Measurements from ENCODE around the gene IL1RN. TPM values are rescaled to one million over a fixed set of nuclear protein-coding genes. Genes with fewer than 3 reads are reported as not detected.
A peak's percentile ranks its signal among the peaks of the same experiment; 100 is the strongest.

Gene IL1RN
- total and polyA plus RNA-seq, 2 of the 8 experiments (the other 6 are each of a cell fraction or from before 2014, with no cell fraction given) = not detected

GRCh38 chr2:113157118-113157896 lies 29.9 kb downstream of the IL1RN start:
- Histone ChIP-seq H3K56ac (replicated peaks; ENCODE audit: insufficient read length, low read depth, low read length) (peak overlapping the region; percentile 59), H3K4ac (replicated peaks; ENCODE audit: insufficient read length, low read depth, low read length) (no peak overlapping the region), H3K4me3 (ENCODE audit: extremely low read depth in 1 of 4, insufficient read depth in 2 of 4, low read depth in 3 of 4, low read length in 4 of 4) (peak overlapping the region; percentile 41 to 66 (median 58)), H3K79me2 (ENCODE audit: control insufficient read depth in 1 of 2, insufficient read depth in 2 of 2, low read length in 2 of 2) (no peaks in the 10 kb centered on the region), H4K5ac (ENCODE audit: insufficient read length, low read depth, low read length) (peak overlapping the region; percentile 21), H3K4me2 (ENCODE audit: insufficient read depth in 1 of 2, low read depth in 2 of 2, low read length in 2 of 2) (peak overlapping the region; percentile 69 to 98), H2AFZ (ENCODE audit: low read length) (peak overlapping the region; percentile 94; the same call in 1 of the 2 replicates), H3K4me1 (replicated peaks in 1 of 4; ENCODE audit: control insufficient read depth in 3 of 4, insufficient read depth in 4 of 4, low read length in 3 of 4) (peaks cover 1 to 10% (median 2%) of the 10 kb centered on the region in 4 experiments; a peak in 4 of 7 replicates), H3K9me3 (ENCODE audit: insufficient read depth in 2 of 2, low read depth in 1 of 2, low read length in 1 of 2) (no peaks in the 10 kb centered on the region), H3K79me1 (ENCODE audit: low read depth, low read length) (no peaks in the 10 kb centered on the region), H3K27ac (ENCODE audit: low read depth, low read length) (no peak overlapping the region), H2BK120ac (replicated peaks; ENCODE audit: low read depth, low read length) (no peak overlapping the region), H4K20me1 (replicated peaks in 1 of 2; ENCODE audit: control insufficient read depth in 1 of 2, insufficient read depth in 2 of 2, low read length in 2 of 2) (no peaks in the 10 kb centered on the region), H3K23me2 (ENCODE audit: low read depth, low read length) (peaks cover 4% of the 10 kb centered on the region; the same call in 1 of the 2 replicates), H3K23ac (ENCODE audit: insufficient read length) (no peak overlapping the region), H2BK12ac (ENCODE audit: low read depth, low read length) (no peak overlapping the region), H4K91ac (replicated peaks; ENCODE audit: insufficient read length, low read length) (peak overlapping the region; percentile 44), H3K14ac (ENCODE audit: insufficient read length) (no peak overlapping the region), H3K27me3 (replicated peaks in 1 of 4; ENCODE audit: control insufficient read depth in 3 of 4, extremely low read depth in 1 of 4, insufficient read depth in 3 of 4, low read length in 3 of 4) (peaks cover 2 to 14% (median 10%) of the 10 kb centered on the region in 4 experiments), H2BK5ac (ENCODE audit: low read depth, low read length) (no peak overlapping the region), H3K9ac (replicated peaks in 1 of 4; ENCODE audit: extremely low read depth in 1 of 4, low read depth in 3 of 4, low read length in 3 of 4) (peak overlapping the region in 1 of 4 experiments; percentile 11; a peak in 1 of 7 replicates), H2BK15ac (ENCODE audit: low read length) (no peak overlapping the region), H2BK20ac (ENCODE audit: low read length) (no peak overlapping the region), H3K18ac (ENCODE audit: extremely low read depth, low read length) (no peak overlapping the region), H3K36me3 (ENCODE audit: control insufficient read depth in 2 of 4, insufficient read depth in 4 of 4, low read length in 3 of 4) (no peaks in the 10 kb centered on the region), H4K8ac (ENCODE audit: extremely low read depth, insufficient read depth, low read length) (no peak overlapping the region; the same call in 1 of the 2 replicates), H2AK5ac (ENCODE audit: low read depth, low read length) (no peak overlapping the region)
- DNase-seq (ENCODE audit: low read depth in 1 of 2, low spot score in 2 of 2) = peak in 1 of 2 experiments; percentile 64
- WGBS, 2 experiments (ENCODE audit: extremely low coverage in 1 of 2, insufficient coverage in 1 of 2, insufficient read length in 1 of 2, insufficient replicate concordance in 2 of 2, low coverage in 1 of 2, low lambda C conversion rate in 2 of 2, missing lambda C conversion rate in 1 of 2) = 2% methylated on average over 59 of the region's 92 CpGs; no CpG with 5 or more reads in 1 of the 2 experiments
- POLR2A ChIA-PET (ENCODE audit: partially characterized antibody) = interaction anchor here (0.8 to 2.0 kb wide), 3 partner anchors 8 to 41 kb away, joined by 3 to 7 read pairs (median 6); no protein-coding TSS in a partner anchor
- CTCF ChIA-PET (ENCODE audit: partially characterized antibody) = interaction anchor here (0.8 to 5.2 kb wide), 11 partner anchors 13 to 198 kb away, joined by 3 to 68 read pairs (median 4); partner anchors contain the start of gene PSD4
- FAIRE-seq = no peak
- TF ChIP-seq ATF3 (IDR thresholded peaks at IDR 0.05; ENCODE audit: insufficient read depth, low read depth, low read length) = no peak
- TF ChIP-seq TBP (IDR thresholded peaks at IDR 0.05; ENCODE audit: low read depth, low read length) = no peak
- TF ChIP-seq SP1 (IDR thresholded peaks at IDR 0.05; ENCODE audit: low read depth, low read length) = no peak
- no peak for TF ChIP-seq POLR2AphosphoS5 (IDR thresholded peaks at IDR 0.05; ENCODE audit: low read depth, low read length)
- no peak for TF ChIP-seq CBX5 (IDR thresholded peaks at IDR 0.05; ENCODE audit: low read depth, low read length)
- no peak for TF ChIP-seq TEAD4 (IDR thresholded peaks at IDR 0.05; ENCODE audit: low read depth, low read length)
- TF ChIP-seq EGR1 (IDR thresholded peaks at IDR 0.05; ENCODE audit: borderline replicate concordance, low read depth, low read length) = peak; percentile 16; the same call in 1 of the 2 replicates
- peak; percentile 60 for TF ChIP-seq E2F6 (IDR thresholded peaks at IDR 0.05)
- TF ChIP-seq MAFK (IDR thresholded peaks at IDR 0.05; ENCODE audit: low read depth, low read length) = no peak
- TF ChIP-seq CTBP2 (IDR thresholded peaks at IDR 0.05; ENCODE audit: borderline replicate concordance, insufficient read depth, insufficient read length, low read length) = no peak
- no peak for TF ChIP-seq TCF12 (IDR thresholded peaks at IDR 0.05; ENCODE audit: low read depth, low read length)

All from H1 (cell line).